ENCODE data around the gene LMX1B. TPM values are rescaled to one million over a fixed set of nuclear protein-coding genes. Genes with fewer than 3 reads are reported as not detected.

LMX1B gene
- total RNA-seq, 1 donor from 2014 or later: 0.71 TPM

DNA sequence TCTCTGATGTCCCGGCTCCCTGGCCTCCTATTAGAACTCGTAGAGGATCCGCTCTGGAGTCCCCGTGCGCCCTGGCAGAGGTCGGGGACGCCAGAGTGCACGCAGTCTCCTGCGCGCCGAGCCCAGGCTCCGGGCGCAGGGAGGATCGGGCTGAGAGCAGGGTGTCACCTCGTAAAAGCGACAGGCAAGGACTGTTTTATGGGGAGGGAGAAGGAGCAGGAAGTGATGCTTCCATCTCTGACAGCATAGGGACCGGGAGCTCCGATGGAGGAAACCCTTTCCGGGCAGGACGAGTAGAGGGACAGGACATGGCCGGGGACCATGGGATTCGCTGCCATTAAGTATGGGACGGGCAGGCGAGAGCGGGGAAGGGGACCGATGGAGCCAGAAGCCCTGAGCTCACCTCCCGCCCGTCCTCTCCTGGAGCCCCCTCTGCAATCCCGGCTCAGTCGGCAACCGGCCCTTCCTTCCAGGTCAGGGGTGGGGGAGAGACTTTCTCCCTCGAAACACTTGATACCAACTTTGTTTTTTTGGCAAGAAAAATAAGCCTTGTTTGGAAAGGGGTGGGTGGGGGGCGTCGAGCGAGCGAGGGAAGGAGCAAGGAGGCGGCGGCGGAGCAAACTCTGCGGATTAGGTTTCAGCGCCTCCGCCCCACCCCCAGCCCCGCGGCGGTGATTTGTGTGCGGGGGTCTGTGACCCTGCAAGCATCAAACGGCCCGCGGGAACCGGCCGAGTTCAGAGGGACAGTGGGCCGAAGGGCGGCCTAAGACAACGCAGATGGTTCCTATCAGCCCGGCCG is 12.6 kb downstream of the LMX1B start:
- peak; percentile 43 for ATAC-seq
- DNase-seq (ENCODE audit: low spot score): no peak
- intact Hi-C loops (cut with DNase I): no loop called here

DNA sequence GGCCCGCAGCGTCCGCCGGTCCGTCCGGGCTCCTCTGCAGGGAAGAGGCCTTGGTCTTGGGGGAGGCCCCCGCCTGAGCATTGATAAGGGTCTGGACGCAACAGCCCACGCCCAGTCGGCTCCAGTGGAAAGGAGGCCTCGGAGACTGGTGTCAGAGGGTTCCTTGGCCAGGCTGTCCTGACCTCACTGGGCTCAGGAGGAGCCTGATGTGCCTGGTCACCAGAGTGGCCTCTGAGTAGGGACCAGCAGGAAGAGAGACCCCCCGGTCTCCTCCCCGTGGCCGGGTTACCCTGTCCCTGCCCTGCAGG is 13.2 kb downstream of the LMX1B start:
- DNase-seq (ENCODE audit: low spot score): no peak
- intact Hi-C loops (cut with DNase I): no loop called here
- ATAC-seq: no peak

DNA sequence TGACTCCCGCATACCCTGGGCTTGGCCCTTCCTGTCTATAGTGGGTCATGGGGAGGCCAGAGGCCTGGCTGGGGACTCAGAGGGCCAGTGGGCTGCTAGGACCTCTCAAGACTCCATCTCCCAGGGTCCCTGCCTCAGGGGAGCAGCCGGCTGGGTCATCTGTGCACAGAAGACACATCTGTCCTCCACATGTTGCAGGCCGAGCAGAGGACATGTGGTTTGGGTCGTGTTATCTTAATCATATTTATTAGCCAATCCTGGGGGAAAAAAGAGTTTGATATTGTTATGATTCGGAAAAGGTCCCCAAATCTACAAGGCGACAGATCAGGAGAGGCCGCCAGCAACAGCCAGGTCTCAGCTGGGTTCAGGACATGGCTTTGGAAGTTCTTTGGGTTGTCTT is 14.4 kb downstream of the LMX1B start:
- intact Hi-C loops (cut with DNase I): no loop called here
- no peak for DNase-seq (ENCODE audit: low spot score)
- no peak for ATAC-seq

- intact Hi-C loops (cut with DNase I): no loop called here
- ATAC-seq: no peak
- DNase-seq (ENCODE audit: low spot score): no peak
Measured at GRCh38 chr9:126628969-126629674, 15.4 kb downstream of the LMX1B start.

GRCh38 chr9:126630458-126631237 is 16.9 kb downstream of the LMX1B start:
- no peak for ATAC-seq
- no peak for DNase-seq (ENCODE audit: low spot score)
- intact Hi-C loops (cut with DNase I): no loop called here

DNA sequence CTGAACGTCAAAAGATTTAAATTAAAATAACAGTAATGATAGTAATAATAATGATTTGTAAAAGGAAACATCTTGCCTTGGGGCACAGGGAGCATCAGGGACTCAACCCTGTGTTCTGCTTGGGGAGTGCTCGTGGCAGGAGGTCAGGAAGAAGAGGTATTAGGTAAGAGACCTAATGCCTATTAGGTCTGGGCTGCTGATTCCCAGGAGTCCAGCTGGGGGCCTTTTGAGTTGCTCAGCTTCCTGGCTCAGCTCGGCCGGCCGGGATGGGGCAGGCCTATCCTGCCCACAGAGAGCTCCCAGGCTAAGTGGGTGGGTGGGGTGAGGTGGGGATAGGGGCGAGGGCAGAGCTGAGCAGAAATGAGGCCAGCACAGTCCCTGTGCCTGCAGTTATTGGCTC is 17.5 kb downstream of the LMX1B start:
- ATAC-seq: no peak
- DNase-seq (ENCODE audit: low spot score): no peak
- intact Hi-C loops (cut with DNase I): no loop called here

DNA sequence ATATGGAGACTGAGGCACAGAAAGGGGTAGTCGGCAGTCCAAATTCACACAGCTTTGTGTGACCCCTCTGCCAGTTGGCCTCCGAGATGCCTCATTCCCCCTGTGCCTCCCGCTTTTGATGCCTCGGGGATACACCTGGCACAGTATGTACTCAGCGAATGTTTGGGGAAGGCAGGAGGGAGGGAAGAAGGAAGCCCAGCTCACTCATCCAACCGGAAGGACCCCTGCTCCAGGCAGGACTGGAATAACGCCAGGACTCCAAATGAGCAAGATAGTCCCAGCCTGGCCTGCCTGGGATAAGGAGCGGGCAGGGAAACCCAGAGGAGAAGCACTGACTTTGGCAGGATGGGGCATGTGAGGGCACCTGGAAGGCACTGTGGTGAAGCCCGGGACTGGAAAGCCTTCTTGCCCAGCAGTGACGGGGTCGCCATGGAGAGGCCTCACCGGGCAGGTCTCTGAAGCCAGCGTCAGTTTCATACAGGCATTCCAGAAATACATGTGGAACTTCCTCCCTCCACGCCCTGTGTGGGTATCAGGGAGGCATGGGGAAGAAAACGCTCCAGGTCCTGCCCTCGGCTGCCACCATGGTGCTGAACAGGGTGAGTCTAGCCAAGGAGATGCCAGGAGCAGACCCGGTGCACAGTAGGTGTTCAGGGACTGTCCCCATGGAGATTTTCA is 20.3 kb downstream of the LMX1B start:
- intact Hi-C loops (cut with DNase I): no loop called here
- ATAC-seq (no peak), DNase-seq (ENCODE audit: low spot score) (no peak)

DNA sequence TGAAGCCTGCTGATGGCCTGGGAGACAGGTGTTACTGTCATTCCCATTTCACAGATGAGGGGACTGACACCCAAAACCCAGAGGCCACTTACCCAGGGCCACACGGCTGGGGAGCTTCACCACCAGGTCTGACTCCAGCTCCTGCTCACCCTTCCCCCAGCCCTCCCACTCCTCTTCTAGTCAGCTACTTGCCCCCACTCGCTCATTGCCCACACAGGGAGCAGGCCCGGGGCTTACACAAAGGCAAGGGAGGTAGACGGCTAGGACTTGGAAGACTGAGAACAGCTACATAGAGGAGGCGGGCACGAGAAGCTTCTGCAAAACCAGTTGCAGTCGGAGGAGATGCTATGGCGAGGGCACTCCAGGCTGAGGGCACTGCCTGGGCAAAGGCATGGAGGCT is 21.3 kb downstream of the LMX1B start:
- ATAC-seq (no peak), DNase-seq (ENCODE audit: low spot score) (no peak)
- intact Hi-C loops (cut with DNase I): no loop called here

- intact Hi-C loops (cut with DNase I): no loop called here
- DNase-seq (ENCODE audit: low spot score): no peak
- no peak for ATAC-seq
Measured at GRCh38 chr9:126635661-126636439, 22.1 kb downstream of the LMX1B start.

DNA sequence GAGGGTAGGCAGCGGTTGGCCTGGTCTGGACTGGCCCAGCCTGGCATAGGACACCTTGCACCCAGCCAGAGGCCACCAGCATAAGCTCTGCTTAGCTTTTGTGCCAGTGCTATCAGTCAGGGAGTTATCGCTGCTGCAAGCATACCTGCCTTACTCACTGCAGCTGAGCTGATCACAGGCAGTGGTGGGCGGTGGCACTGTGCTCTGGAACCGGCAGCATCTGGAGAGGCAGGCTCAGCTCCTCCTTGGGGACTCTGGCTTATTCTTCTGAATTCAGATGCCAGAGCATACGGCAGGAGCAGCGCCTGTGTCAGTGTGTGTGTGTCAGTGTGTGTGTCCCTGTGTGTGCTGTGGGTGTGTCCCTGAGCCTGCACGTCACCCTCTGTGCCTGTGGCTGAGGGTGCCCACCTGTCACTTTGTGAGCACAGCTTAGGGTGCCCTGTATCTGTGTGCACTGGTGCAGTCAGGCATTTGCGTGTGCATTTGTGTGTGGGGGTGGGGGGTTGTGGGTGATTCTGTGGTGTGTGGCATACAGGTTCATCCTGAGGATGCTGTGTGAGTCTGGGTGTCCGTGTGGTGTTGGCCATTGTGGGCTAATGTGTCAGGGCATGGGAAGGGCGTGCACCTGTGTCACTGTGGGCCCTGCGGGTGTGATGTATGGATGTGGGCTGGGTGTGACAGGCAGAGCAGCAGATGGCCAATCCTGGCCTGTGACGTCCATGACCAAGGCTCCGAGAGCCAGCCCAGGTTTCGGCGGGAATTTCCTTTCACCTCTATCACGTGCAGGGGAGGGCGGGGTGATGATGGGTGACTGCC is 23.5 kb downstream of the LMX1B start:
- intact Hi-C loops (cut with DNase I): no loop called here
- DNase-seq (ENCODE audit: low spot score): no peak
- no peak for ATAC-seq

GRCh38 chr9:126638571-126639132 is 24.9 kb downstream of the LMX1B start:
- intact Hi-C loops (cut with DNase I): no loop called here
- DNase-seq (ENCODE audit: low spot score) (no peak), ATAC-seq (no peak)

DNA sequence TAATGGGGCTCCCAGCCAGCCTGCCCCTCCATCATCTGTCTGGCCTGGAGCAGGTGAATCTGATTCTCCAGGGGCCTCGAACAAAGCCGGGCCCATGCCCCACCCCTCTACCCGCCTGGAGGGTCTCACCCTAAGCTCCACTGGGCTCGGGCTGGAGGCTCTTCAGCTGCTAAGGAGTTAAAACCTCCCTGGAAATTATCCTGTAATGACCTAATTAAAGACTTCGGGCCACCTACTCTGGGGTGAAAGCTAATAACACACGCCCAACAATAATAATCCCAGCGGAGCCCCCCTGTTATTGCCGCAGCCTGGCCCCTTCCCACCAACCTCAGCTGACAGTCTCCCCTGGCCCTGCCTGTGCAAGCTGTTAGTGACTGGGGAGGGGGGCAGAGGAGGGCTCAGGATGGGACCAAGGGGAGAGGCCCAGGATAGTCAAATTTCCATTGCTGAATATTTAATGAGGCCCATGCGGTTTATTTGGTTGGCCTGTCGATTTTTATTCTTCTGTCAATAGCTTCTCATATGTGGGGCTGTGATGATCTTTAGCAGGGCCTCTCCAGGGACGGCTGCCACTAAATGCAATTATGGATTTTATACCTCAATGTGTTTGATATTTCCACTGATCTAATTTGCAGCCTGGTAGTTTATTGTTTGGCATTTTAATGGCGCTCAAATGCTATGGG is 25.7 kb downstream of the LMX1B start:
- DNase-seq (ENCODE audit: low spot score) (no peak), ATAC-seq (no peak)
- intact Hi-C loops (cut with DNase I): no loop called here

DNA sequence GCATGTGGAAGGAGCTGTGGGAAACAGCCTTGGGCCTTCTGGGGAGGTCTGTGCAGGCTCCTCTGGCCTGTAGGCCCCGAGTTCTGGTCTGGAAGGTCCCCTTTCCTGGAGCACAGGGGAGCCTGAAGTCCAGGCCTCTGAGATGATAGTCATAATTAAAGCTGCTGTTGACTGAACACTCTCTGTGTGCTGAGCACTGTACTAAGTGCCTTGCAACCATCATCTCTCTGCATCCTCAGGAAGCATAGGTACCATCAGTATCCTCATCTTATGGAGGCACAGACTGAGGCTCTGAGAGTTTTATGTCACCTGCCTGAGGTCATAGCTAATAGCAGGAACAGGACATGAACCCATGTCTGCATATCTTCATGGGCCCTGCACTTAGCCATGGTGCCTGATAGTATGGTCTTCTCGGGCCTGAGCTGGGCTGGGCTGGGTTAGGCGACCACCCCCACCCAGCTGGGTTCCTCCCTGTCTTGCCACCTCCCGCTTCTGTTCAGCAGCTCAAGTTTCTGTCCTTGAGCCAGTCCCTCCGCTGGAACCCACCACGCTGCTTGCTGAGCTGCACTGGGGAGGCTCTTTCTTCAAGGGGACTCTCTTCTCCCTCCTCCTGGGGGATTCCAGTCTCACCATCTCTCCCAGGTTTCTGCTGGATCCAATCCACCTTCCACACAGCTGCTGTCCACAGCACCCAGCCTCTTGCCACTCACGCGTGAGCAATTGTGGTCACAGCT is 27.6 kb downstream of the LMX1B start:
- ATAC-seq (no peak), DNase-seq (ENCODE audit: low spot score) (no peak)
- intact Hi-C loops (cut with DNase I): no loop called here

- DNase-seq (ENCODE audit: low spot score) (no peak), ATAC-seq (no peak)
- intact Hi-C loops (cut with DNase I): no loop called here
Measured at GRCh38 chr9:126642010-126642744, 28.4 kb downstream of the LMX1B start.

DNA sequence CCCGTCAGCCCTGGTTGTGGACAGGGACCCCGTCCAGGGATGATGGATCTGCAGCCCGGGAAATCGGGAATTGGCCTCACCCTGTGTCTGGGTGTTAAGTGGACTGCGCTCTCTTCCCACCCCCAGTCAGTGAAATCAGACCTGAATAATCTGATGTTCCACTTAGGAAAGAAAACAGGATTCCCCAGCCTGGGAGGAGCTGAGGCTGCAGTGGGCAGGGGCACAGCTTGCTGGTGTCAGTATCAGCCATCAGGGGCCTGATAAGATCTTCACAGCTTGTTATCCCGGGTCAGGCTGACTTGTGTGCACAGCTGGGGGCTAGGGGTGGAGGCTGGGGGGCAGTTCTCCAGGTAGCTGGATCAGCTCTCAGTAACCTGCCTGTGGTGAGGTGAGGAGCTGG is 29.1 kb downstream of the LMX1B start:
- ATAC-seq (no peak), DNase-seq (ENCODE audit: low spot score) (no peak)
- intact Hi-C loops (cut with DNase I): no loop called here

GRCh38 chr9:126643945-126644527 is 30.3 kb downstream of the LMX1B start:
- intact Hi-C loops (cut with DNase I): no loop called here
- DNase-seq (ENCODE audit: low spot score) (no peak), ATAC-seq (no peak)

Measured in sciatic nerve (tissue), 2 donors.